Parathyroid adenoma (tissue), 2 donors: Measurements from ENCODE around the gene XYLT1.

Experiments
- H2AFZ ChIP-seq: fragments of 300-600 bp; sonication (generic); one replicate; pipeline ENCODE4 v1.7.0; 2017; ENCODE audit warnings: antibody characterized with exemption, mild to moderate bottlenecking
- H3K27ac ChIP-seq: fragments of 300-600 bp; sonication (generic); one replicate; pipeline ENCODE4 v1.7.0; 2017
- H3K27me3 ChIP-seq: fragments of 300-600 bp; sonication (generic); one replicate; pipeline ENCODE4 v1.7.0; 2017; ENCODE audit warnings: low read length; ENCODE audit not compliant: control insufficient read depth, insufficient read depth
- H3K36me3 ChIP-seq: fragments of 300-600 bp; sonication (generic); one replicate; pipeline ENCODE4 v1.7.0; 2017; ENCODE audit warnings: low read length; ENCODE audit not compliant: control insufficient read depth, insufficient read depth
- H3K4me1 ChIP-seq: fragments of 300-600 bp; sonication (generic); one replicate; pipeline ENCODE4 v1.7.0; 2017; ENCODE audit warnings: control low read depth
- H3K4me2 ChIP-seq: fragments of 300-600 bp; sonication (generic); one replicate; pipeline ENCODE4 v1.7.0; 2017; ENCODE audit warnings: low read length
- H3K4me3 ChIP-seq: fragments of 300-600 bp; sonication (generic); one replicate; pipeline ENCODE4 v1.7.0; 2017; ENCODE audit warnings: low read depth, low read length
- H3K79me2 ChIP-seq: fragments of 300-600 bp; sonication (generic); one replicate; pipeline ENCODE4 v1.7.0; 2017; ENCODE audit warnings: control low read depth
- H3K9ac ChIP-seq: fragments of 300-600 bp; sonication (generic); one replicate; pipeline ENCODE4 v1.7.0; 2017; ENCODE audit warnings: mild to moderate bottlenecking
- H3K9me3 ChIP-seq: fragments of 300-600 bp; sonication (generic); one replicate; pipeline ENCODE4 v1.7.0; 2017; ENCODE audit warnings: low read length; ENCODE audit not compliant: control insufficient read depth
- CTCF ChIP-seq: fragments of 300-600 bp; sonication (generic); IDR thresholded peaks from one replicate; pipeline ENCODE4 v1.7.0; 2017; ENCODE audit warnings: antibody characterized with exemption, mild to moderate bottlenecking
- donor health status: primary hyperparathyroidism.

Gene XYLT1

GRCh38 chr16:17078931-17079631 lies 391.7 kb downstream of the XYLT1 start:
- H3K4me2 ChIP-seq = no peak overlapping the region

GRCh38 chr16:17076818-17077498 lies 393.8 kb downstream of the XYLT1 start:
- Histone ChIP-seq H3K36me3 (no peaks in the 10 kb centered on the region), H3K79me2 (no peaks in the 10 kb centered on the region), H3K4me3 (no peak overlapping the region), H3K4me2 (no peak overlapping the region), H3K27me3 (no peaks in the 10 kb centered on the region), H2AFZ (no peak overlapping the region), H3K27ac (no peak overlapping the region), H3K4me1 (no peaks in the 10 kb centered on the region), H3K9me3 (no peaks in the 10 kb centered on the region), H3K9ac (no peak overlapping the region)
- TF ChIP-seq CTCF = no peak

More at GRCh38 chr16:17078931-17079631, 391.7 kb downstream of the XYLT1 start:
- Histone ChIP-seq H3K9me3 (no peaks in the 10 kb centered on the region), H2AFZ (no peak overlapping the region), H3K4me3 (no peak overlapping the region), H3K27ac (no peak overlapping the region), H3K4me1 (peaks cover 5% of the 10 kb centered on the region), H3K27me3 (no peaks in the 10 kb centered on the region), H3K9ac (no peak overlapping the region), H3K36me3 (no peaks in the 10 kb centered on the region), H3K79me2 (no peaks in the 10 kb centered on the region)
- TF ChIP-seq CTCF = no peak

- H3K9ac ChIP-seq = no peak overlapping the region
- no peak overlapping the region for H3K4me2 ChIP-seq
- no peaks in the 10 kb centered on the region for H3K9me3 ChIP-seq
- H3K79me2 ChIP-seq = no peaks in the 10 kb centered on the region
- no peak overlapping the region for H2AFZ ChIP-seq
- H3K27ac ChIP-seq = no peak overlapping the region
- no peaks in the 10 kb centered on the region for H3K4me1 ChIP-seq
- TF ChIP-seq CTCF = no peak
- no peak overlapping the region for H3K4me3 ChIP-seq
- no peaks in the 10 kb centered on the region for H3K36me3 ChIP-seq
- no peaks in the 10 kb centered on the region for H3K27me3 ChIP-seq
Observed at GRCh38 chr16:17076092-17076754, 394.5 kb downstream of the XYLT1 start.

GRCh38 chr16:17072104-17072503 lies 398.7 kb downstream of the XYLT1 start:
- H3K9me3 ChIP-seq = no peaks in the 10 kb centered on the region
- H3K79me2 ChIP-seq = no peaks in the 10 kb centered on the region

More at GRCh38 chr16:17072104-17072503, 398.7 kb downstream of the XYLT1 start:
- Histone ChIP-seq H3K4me3 (no peak overlapping the region), H3K9ac (no peak overlapping the region), H3K36me3 (no peaks in the 10 kb centered on the region), H3K27ac (no peak overlapping the region), H3K27me3 (no peaks in the 10 kb centered on the region), H3K4me2 (no peak overlapping the region), H3K4me1 (no peaks in the 10 kb centered on the region), H2AFZ (no peak overlapping the region)
- no peak for TF ChIP-seq CTCF
